Measurements from ENCODE around the gene KLHL17. TPM values are rescaled to one million over a fixed set of nuclear protein-coding genes. Genes with fewer than 3 reads are reported as not detected.

KLHL17 gene
- total and polyA plus RNA-seq, 9 of the 15 experiments (the other 6 are each of a cell fraction or from before 2014, with no cell fraction given): 0.14 to 84.8 (median 13.0) TPM

DNA sequence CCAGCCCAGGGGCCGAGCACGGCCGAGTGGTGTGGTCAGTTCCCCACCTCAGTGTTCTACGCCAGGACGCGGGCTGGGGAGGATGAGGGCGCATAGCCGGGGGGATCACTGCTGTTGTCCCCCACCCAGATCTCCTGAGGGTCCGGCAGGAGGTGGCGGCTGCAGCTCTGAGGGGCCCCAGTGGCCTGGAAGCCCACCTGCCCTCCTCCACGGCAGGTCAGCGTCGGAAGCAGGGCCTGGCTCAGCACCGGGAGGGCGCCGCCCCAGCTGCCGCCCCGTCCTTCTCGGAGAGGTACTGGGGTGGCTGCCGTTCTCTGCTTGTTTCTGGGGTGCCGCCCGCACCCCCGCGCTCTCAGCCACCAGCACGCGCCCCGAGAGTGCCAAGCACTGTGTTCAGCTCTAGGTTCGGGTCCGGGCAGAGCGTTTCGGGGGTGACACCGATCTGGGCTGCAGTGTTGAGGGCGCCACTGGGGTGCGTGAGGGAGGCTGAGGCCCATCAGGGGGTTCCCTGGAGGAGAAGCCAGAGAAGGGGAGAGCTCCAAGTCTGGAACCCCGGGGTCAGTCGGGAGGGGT is 19.3 kb upstream of the KLHL17 start (continued):
- TF ChIP-seq JUND (IDR thresholded peaks at IDR 0.05; ENCODE audit: borderline replicate concordance, low read depth, low read length): no peak
- no peak for TF ChIP-seq JUND (tag; IDR thresholded peaks at IDR 0.05; ENCODE audit: borderline replicate concordance, low read depth, low read length)
- TF ChIP-seq ILK (tag; IDR thresholded peaks at IDR 0.05; ENCODE audit: borderline replicate concordance, low read depth): no peak
- TF ChIP-seq ATF3 (IDR thresholded peaks at IDR 0.05): no peak
- no peak for TF ChIP-seq ATF3 (CRISPR knock-in tag; conservative IDR thresholded peaks at IDR 0.05)
- 0 out of 2 replicates have a peak, but pooled peaks have one; percentile 1 for TF ChIP-seq STAG1 (CRISPR knock-in tag; IDR thresholded peaks at IDR 0.05; ENCODE audit: borderline replicate concordance)
- peak; percentile 29 for TF ChIP-seq KDM5B (IDR thresholded peaks at IDR 0.05; ENCODE audit: insufficient replicate concordance, low read depth, low read length)
- peak; percentile 74 for TF ChIP-seq FIP1L1 (IDR thresholded peaks at IDR 0.05; ENCODE audit: low read depth, low read length, poor library complexity, severe bottlenecking)
- no peak for TF ChIP-seq ZNF217 (CRISPR knock-in tag; IDR thresholded peaks at IDR 0.05)
- TF ChIP-seq CEBPB (tag; IDR thresholded peaks at IDR 0.05): no peak
- no peak for TF ChIP-seq RAD21 (CRISPR knock-in tag; conservative IDR thresholded peaks at IDR 0.05 in 1 of 2, IDR thresholded peaks at IDR 0.05 in 1 of 2)
- TF ChIP-seq ZNF134 (CRISPR knock-in tag; conservative IDR thresholded peaks at IDR 0.05): no peak
- no peak for TF ChIP-seq NFE2L1 (tag; IDR thresholded peaks at IDR 0.05; ENCODE audit: borderline replicate concordance, low read depth)
- no peak for TF ChIP-seq ZNF584 (CRISPR knock-in tag; IDR thresholded peaks at IDR 0.05; ENCODE audit: low read depth)
- TF ChIP-seq HMGXB4 (CRISPR knock-in tag; IDR thresholded peaks at IDR 0.05): no peak
- TF ChIP-seq ATF6 (CRISPR knock-in tag; IDR thresholded peaks at IDR 0.05): no peak
- TF ChIP-seq BMI1 (IDR thresholded peaks at IDR 0.05; ENCODE audit: low read length): no peak
- TF ChIP-seq, protein P1, sequence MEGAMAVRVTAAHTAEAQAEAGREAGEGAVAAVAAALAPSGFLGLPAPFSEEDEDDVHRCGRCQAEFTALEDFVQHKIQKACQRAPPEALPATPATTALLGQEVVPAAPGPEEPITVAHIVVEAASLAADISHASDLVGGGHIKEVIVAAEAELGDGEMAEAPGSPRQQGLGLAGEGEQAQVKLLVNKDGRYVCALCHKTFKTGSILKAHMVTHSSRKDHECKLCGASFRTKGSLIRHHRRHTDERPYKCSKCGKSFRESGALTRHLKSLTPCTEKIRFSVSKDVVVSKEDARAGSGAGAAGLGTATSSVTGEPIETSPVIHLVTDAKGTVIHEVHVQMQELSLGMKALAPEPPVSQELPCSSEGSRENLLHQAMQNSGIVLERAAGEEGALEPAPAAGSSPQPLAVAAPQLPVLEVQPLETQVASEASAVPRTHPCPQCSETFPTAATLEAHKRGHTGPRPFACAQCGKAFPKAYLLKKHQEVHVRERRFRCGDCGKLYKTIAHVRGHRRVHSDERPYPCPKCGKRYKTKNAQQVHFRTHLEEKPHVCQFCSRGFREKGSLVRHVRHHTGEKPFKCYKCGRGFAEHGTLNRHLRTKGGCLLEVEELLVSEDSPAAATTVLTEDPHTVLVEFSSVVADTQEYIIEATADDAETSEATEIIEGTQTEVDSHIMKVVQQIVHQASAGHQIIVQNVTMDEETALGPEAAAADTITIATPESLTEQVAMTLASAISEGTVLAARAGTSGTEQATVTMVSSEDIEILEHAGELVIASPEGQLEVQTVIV (CRISPR knock-in tag; IDR thresholded peaks at IDR 0.05; ENCODE audit: borderline replicate concordance): no peak
- no peak for TF ChIP-seq ZNF274 (IDR thresholded peaks at IDR 0.05; ENCODE audit: borderline replicate concordance, low read depth, low read length)
- no peak for TF ChIP-seq NCOA2 (IDR thresholded peaks at IDR 0.05; ENCODE audit: partially characterized antibody in 2 of 2)
- TF ChIP-seq CHD1 (IDR thresholded peaks at IDR 0.05; ENCODE audit: low read length): no peak
